SK-N-DZ (cell line): ENCODE data around the gene EEF1AKMT3.
"Not testable (repeated sequence)": the region's sequence is repeated elsewhere in the genome, so short reads cannot be mapped to it uniquely, and the experiment has no call there.

Source experiments
- DNase-seq: peaks from one replicate; pipeline ENCODE4 v3.0.0-alpha.2; 2015; ENCODE audit warnings: low spot score

The EEF1AKMT3 gene

GRCh38 chr12:57816001-57816854 is 43.8 kb downstream of the EEF1AKMT3 start:
- no peak for DNase-seq

- DNase-seq, result no peak
These were observed 44.4 kb downstream of the EEF1AKMT3 start for GRCh38 chr12:57816855-57817151.

GRCh38 chr12:57817261-57817989 is 45.0 kb downstream of the EEF1AKMT3 start:
- DNase-seq, result no peak

- DNase-seq, result not testable (repeated sequence)
These were observed 45.5 kb downstream of the EEF1AKMT3 start for GRCh38 chr12:57817990-57818331.

- not testable (repeated sequence) for DNase-seq
These were observed 47.7 kb downstream of the EEF1AKMT3 start for GRCh38 chr12:57820119-57820518.

GRCh38 chr12:57821015-57821414 is 48.6 kb downstream of the EEF1AKMT3 start:
- not testable (repeated sequence) for DNase-seq

GRCh38 chr12:57821474-57822214 is 49.2 kb downstream of the EEF1AKMT3 start:
- DNase-seq, result no peak

GRCh38 chr12:57822392-57823130 is 50.1 kb downstream of the EEF1AKMT3 start:
- no peak for DNase-seq

GRCh38 chr12:57823131-57823907 is 50.9 kb downstream of the EEF1AKMT3 start:
- DNase-seq, result no peak

- no peak for DNase-seq
These were observed 51.7 kb downstream of the EEF1AKMT3 start for GRCh38 chr12:57823908-57824640.

- DNase-seq, result no peak
These were observed 53.0 kb downstream of the EEF1AKMT3 start for GRCh38 chr12:57825451-57825850.

- no peak for DNase-seq
These were observed 54.0 kb downstream of the EEF1AKMT3 start for GRCh38 chr12:57826400-57826799.

GRCh38 chr12:57826966-57827365 is 54.6 kb downstream of the EEF1AKMT3 start:
- no peak for DNase-seq

GRCh38 chr12:57829025-57829777 is 56.8 kb downstream of the EEF1AKMT3 start:
- DNase-seq, result no peak

GRCh38 chr12:57830393-57830792 is 58.0 kb downstream of the EEF1AKMT3 start:
- DNase-seq, result no peak
